HG03432 (cell line): ENCODE data around the gene RREB1.
A peak's percentile ranks its signal among the peaks of the same experiment; 100 is the strongest.

Source experiments
- ATAC-seq: cut with Tn5 transposase; IDR thresholded peaks from one replicate; pipeline ENCODE4 v1.9.1; 2021; ENCODE audit warnings: mild to moderate bottlenecking, moderate library complexity; ENCODE audit not compliant: unreplicated experiment

RREB1 gene

GRCh38 chr6:7088076-7088742 lies 19.6 kb upstream of the RREB1 start:
- ATAC-seq, result no peak

GRCh38 chr6:7098993-7099392 lies 8.8 kb upstream of the RREB1 start:
- ATAC-seq, result no peak

- peak; percentile 64 for ATAC-seq
Observed at GRCh38 chr6:7100072-7100752, 7.5 kb upstream of the RREB1 start.

- no peak for ATAC-seq
Observed at GRCh38 chr6:7100753-7101081, 7.0 kb upstream of the RREB1 start.

- ATAC-seq, result no peak
Observed at GRCh38 chr6:7101290-7101689, 6.5 kb upstream of the RREB1 start.

GRCh38 chr6:7104752-7105151 lies 3.0 kb upstream of the RREB1 start:
- no peak for ATAC-seq

- peak; percentile 3 for ATAC-seq
Observed at GRCh38 chr6:7106215-7106751, 1.5 kb upstream of the RREB1 start.

- peak; percentile 41 for ATAC-seq
Observed at GRCh38 chr6:7106752-7107577, 796 bp upstream of the RREB1 start.

- peak; percentile 6 for ATAC-seq
Observed at GRCh38 chr6:7108196-7108963, 619 bp downstream of the RREB1 start.

GRCh38 chr6:7108964-7109836 lies 1.4 kb downstream of the RREB1 start:
- peak; percentile 20 for ATAC-seq

- no peak for ATAC-seq
Observed at GRCh38 chr6:7110092-7110792, 2.5 kb downstream of the RREB1 start.

GRCh38 chr6:7111095-7111690 lies 3.4 kb downstream of the RREB1 start:
- no peak for ATAC-seq

GRCh38 chr6:7112171-7112570 lies 4.4 kb downstream of the RREB1 start:
- ATAC-seq, result no peak

- peak; percentile 43 for ATAC-seq
Observed at GRCh38 chr6:7112741-7113313, 5.1 kb downstream of the RREB1 start.

GRCh38 chr6:7114744-7115458 lies 7.1 kb downstream of the RREB1 start:
- ATAC-seq, result no peak

- ATAC-seq, result no peak
Observed at GRCh38 chr6:7115543-7116231, 7.9 kb downstream of the RREB1 start.

- ATAC-seq, result no peak
Observed at GRCh38 chr6:7119272-7119801, 11.6 kb downstream of the RREB1 start.
